Measurements from ENCODE around the gene STX16.

GRCh38 chr20:58693226-58694006 is 42.3 kb downstream of the STX16 start:
- no peak for TF ChIP-seq POLR2A (IDR thresholded peaks at IDR 0.05)
- TF ChIP-seq CTCF (IDR thresholded peaks at IDR 0.05), result no peak
